Measurements from ENCODE around the gene MS4A4A. TPM values are rescaled to one million over a fixed set of nuclear protein-coding genes. Genes with fewer than 3 reads are reported as not detected.

Gene MS4A4A
- total RNA-seq, 1 donor from 2014 or later = not detected

DNA sequence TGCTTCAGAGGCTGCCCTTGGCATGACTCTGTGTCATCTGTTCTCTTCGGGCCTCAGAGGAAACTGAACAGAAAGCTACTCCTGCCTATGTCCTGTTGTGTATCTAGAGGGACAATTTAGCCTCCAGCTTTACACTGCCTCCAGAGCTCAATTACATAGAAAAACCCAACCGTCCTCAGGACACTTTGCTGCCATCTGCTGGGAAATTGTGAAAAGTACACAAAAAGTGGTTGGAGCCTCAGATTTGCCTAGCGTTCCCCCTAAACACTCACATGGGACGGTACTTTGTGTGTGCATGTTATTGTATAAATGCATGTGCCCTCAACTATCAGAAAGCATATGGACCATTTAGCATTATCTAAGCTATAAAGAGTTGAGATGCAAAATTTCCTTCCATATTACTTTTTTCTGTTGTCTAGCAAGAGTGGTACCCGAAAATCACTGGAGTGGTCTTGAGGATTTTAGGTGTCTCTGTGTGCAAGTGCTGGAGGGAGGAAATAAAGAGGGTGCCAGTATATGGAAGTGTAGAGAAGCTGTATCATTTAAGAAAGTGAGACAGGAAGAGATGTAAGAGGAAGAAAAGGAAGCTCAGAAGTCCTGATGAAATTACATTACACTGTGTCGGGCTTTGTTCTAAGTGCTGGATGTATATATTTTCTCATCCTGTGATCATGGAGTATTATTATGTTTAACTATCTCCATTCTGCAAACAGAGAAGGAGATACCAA lies 28.8 kb upstream of the MS4A4A start:
- no peak overlapping the region for H3K4me3 ChIP-seq (ENCODE audit: low read depth, low read length)
- no peak for DNase-seq (ENCODE audit: low read depth)
- peak; percentile 64 for TF ChIP-seq CTCF (conservative IDR thresholded peaks at IDR 0.05; ENCODE audit: low read depth, low read length)

DNA sequence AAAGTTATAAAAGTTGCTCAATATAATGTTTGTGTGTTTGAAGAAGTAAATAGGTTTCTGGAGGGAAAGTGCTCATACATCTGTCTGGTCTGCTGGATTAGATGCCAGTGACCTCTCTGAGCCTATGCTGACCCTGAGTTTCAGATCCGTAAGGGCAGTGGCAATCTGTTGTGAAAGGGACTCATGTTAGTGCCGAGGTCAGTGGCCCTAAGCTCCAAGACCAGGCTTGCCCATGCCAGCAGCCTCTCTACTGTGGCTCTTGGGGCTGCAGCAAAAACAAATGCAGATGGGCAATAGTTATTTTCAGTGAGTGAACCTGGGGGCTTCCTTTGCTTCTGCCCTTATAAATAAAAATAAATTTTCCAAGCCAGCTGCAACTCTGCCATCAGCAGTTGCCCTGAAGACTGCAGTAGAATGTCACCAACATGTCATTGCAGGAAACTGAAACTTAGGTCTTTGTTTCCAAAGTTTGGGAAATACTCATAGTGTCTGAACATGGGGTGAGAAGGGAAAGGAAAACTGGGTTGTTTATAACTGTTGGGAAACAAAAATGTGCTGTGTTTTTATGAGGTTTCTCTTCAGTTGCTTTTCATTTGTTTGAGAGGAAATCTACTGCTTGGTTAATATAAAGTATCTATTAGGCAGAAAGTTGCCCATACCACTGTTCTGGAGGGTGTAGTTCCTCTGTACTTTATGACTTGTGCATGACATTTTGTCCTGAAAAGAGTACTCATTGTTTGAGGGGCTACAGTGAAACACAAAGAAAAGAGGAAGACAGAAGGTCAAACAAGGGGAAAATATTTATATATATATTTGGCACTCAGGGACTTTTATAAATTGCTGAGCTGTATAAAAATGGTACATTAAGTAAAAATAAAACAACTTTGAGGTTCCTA lies 28.0 kb upstream of the MS4A4A start:
- TF ChIP-seq CTCF (conservative IDR thresholded peaks at IDR 0.05; ENCODE audit: low read depth, low read length) = no peak
- H3K4me3 ChIP-seq (ENCODE audit: low read depth, low read length) = no peak overlapping the region
- no peak for DNase-seq (ENCODE audit: low read depth)

DNA sequence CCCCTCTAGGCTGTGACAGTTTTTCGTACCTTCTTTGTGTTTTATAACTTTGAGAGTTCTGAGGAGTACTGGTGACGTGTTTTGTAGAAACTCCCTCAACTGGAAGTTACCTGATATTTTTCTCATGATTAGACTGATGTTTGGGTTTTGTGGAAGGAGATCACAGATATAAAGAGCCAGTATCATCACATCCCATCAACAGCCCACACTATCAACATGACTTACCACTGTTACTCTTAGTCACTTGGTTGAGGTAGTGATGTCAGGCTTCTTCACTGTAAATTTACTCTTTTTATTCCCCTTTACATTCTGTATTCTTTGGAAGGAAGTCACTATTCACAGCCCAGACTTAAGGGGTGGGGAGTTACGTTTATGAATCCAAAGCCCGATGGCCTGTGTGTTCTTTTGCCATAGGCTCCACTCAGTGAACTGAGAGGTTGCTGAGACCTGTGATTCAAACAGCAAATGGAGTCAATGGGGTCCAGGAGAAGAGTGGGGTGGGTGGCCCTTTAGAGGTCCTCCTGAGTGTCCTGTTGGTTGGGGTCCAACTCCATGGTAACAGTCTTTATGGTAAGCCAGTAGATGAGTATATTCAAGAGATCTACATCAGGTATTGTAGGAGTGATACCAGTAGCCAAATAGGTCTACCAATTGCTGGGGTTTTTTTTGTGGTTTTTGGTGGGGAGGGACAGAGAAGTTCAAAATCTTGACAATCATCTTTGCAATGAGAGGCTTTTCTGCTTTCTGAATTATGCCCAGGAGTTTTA lies 22.3 kb upstream of the MS4A4A start:
- DNase-seq (ENCODE audit: low read depth) = no peak
- H3K4me3 ChIP-seq (ENCODE audit: low read depth, low read length) = no peak overlapping the region
- TF ChIP-seq CTCF (conservative IDR thresholded peaks at IDR 0.05; ENCODE audit: low read depth, low read length) = no peak

DNA sequence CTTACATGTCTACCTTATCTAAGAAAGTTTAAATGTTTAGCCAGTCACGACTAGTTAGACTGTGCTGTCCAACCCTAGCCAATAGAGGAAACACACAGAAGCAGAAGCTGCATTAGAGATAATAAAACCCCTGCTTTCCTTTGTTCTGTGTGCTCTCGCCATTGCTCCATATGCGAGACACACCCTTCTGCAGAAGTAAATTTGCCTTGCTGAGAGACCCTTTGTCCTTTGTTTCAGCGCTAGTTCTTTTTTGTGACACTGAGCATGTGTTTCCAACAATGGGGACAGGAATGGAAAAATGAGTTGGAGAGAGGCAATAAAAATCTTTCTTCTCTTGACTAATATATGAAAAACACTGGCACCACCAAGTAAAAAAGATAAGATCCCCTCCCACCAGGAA lies 19.5 kb upstream of the MS4A4A start:
- TF ChIP-seq CTCF (conservative IDR thresholded peaks at IDR 0.05; ENCODE audit: low read depth, low read length) = no peak
- no peak for DNase-seq (ENCODE audit: low read depth)
- H3K4me3 ChIP-seq (ENCODE audit: low read depth, low read length) = no peak overlapping the region

DNA sequence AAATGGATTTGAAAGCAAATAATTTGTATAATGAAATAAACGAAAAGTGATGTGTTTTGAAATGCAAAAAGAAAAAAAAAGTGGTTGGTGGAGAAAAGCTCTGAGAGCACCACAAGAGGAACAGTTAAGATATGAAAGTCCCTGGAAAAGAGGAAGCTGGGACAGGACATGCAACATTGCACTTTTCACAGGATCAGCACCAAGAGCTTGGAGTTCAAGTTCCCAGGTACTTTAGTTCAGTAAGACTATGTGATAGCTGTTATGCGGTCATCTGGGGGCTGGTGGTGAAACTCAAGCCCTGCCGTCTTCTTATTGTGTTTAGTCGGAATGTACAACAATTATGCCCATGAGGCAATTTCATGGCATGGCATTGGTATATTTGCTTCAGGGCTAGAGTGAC lies 17.1 kb upstream of the MS4A4A start:
- no peak for DNase-seq (ENCODE audit: low read depth)
- no peak overlapping the region for H3K4me3 ChIP-seq (ENCODE audit: low read depth, low read length)
- no peak for TF ChIP-seq CTCF (conservative IDR thresholded peaks at IDR 0.05; ENCODE audit: low read depth, low read length)

GRCh38 chr11:60264644-60265043 lies 15.8 kb upstream of the MS4A4A start:
- no peak overlapping the region for H3K4me3 ChIP-seq (ENCODE audit: low read depth, low read length)
- DNase-seq (ENCODE audit: low read depth) = no peak
- TF ChIP-seq CTCF (conservative IDR thresholded peaks at IDR 0.05; ENCODE audit: low read depth, low read length) = no peak

All from epithelial cell of proximal tubule (primary cell).